Endothelial cell of umbilical vein (primary cell): ENCODE measurements around the gene KIF26B. TPM values are rescaled to one million over a fixed set of nuclear protein-coding genes. Genes with fewer than 3 reads are reported as not detected.

Experiments used
- BruUV-seq: library from RNA; stranded (reverse); fragments of 400-500 nt; replicated peaks from 2 replicates; lab custom pipeline; 2021; lab: Mats Ljungman, UMichigan
- CTCF ChIA-PET: fragments of 300-600, 350-600 bp; sonication (Branson Sonifier 250); formaldehyde crosslinking; loops from one replicate; lab custom pipeline; 2021; ENCODE audit warnings: antibody characterized with exemption, inconsistent platforms; lab: Charles Lee
- POLR2A ChIA-PET: fragments of 300-600, 350-600 bp; sonication (Branson Sonifier 250); formaldehyde crosslinking; loops from one replicate; lab custom pipeline; 2021; ENCODE audit warnings: antibody characterized with exemption, inconsistent platforms; lab: Charles Lee
- DNase-seq: peaks from one replicate; pipeline ENCODE4 v3.0.0-alpha.2; 2011; ENCODE audit warnings: low read depth, low spot score
- FAIRE-seq: peaks from 2 replicates; lab custom pipeline; 2011; peaks lifted over from hg19 to GRCh38; lab: Jason Lieb, UNC
- H2AFZ ChIP-seq: 2 replicates; pipeline ENCODE4 v1.6.0; 2012; ENCODE audit warnings: low read depth, low read length, control low read depth, inconsistent platforms
- H3K27ac ChIP-seq: 2 replicates; pipeline ENCODE4 v1.5.1; 2011; ENCODE audit warnings: low read depth, mild to moderate bottlenecking, control low read depth, low read length, moderate library complexity; ENCODE audit not compliant: insufficient read depth
- H3K27me3 ChIP-seq, 2 experiments: 2 replicates each; pipeline versions ENCODE4 v1.6.0 to v1.6.1; 2011; ENCODE audit warnings: low read length in 2 of 2, mixed read lengths in 1 of 2; ENCODE audit not compliant: control insufficient read depth in 2 of 2, insufficient read depth in 2 of 2
- H3K36me3 ChIP-seq, 2 experiments: 2 replicates in 1 of 2; 3 replicates in 1 of 2; pipeline ENCODE4 v1.5.1; 2011; ENCODE audit warnings: low read length in 2 of 2, mild to moderate bottlenecking in 1 of 2, moderate library complexity in 1 of 2; ENCODE audit not compliant: control insufficient read depth in 2 of 2, insufficient read depth in 2 of 2; ENCODE audit errors: extremely low read depth in 1 of 2
- H3K4me1 ChIP-seq: 3 replicates; pipeline ENCODE4 v1.5.1; 2011; ENCODE audit warnings: mild to moderate bottlenecking, low read length; ENCODE audit not compliant: control insufficient read depth, insufficient read depth; ENCODE audit errors: extremely low read depth
- H3K4me2 ChIP-seq: 2 replicates; pipeline ENCODE4 v1.6.1; 2011; ENCODE audit warnings: low read length, control low read depth, mixed read lengths; ENCODE audit not compliant: insufficient read depth
- H3K4me3 ChIP-seq, 3 experiments: fragments of 200-600 bp in 1 of 3; sonication (generic), shearing (Covaris generic) in 1 of 3; replicated peaks in 1 of 3; 2 replicates each; pipeline ENCODE4 v1.5.1; 2011 to 2016; ENCODE audit warnings: control low read depth in 3 of 3, low read length in 3 of 3, mild to moderate bottlenecking in 2 of 3, inconsistent platforms in 1 of 3, low read depth in 1 of 3, moderate library complexity in 1 of 3; ENCODE audit not compliant: insufficient read depth in 1 of 3
- H3K79me2 ChIP-seq: 2 replicates; pipeline ENCODE4 v1.6.0; 2012; ENCODE audit warnings: low read length, inconsistent platforms; ENCODE audit not compliant: control insufficient read depth, insufficient read depth
- H3K9ac ChIP-seq: replicated peaks from 2 replicates; pipeline ENCODE3; 2011; ENCODE audit warnings: low read length, control low read depth; ENCODE audit not compliant: insufficient read depth; ENCODE audit errors: extremely low read depth
- H3K9me1 ChIP-seq: replicated peaks from 3 replicates; pipeline ENCODE4 v1.6.0; 2011; ENCODE audit warnings: mild to moderate bottlenecking, low read length; ENCODE audit not compliant: control insufficient read depth, insufficient read depth; ENCODE audit errors: extremely low read depth
- H3K9me3 ChIP-seq: replicated peaks from 2 replicates; pipeline ENCODE4 v1.5.1; 2012; ENCODE audit warnings: low read length, inconsistent platforms; ENCODE audit not compliant: control insufficient read depth, insufficient read depth
- H4K20me1 ChIP-seq: replicated peaks from 2 replicates; pipeline ENCODE3; 2011; ENCODE audit warnings: mild to moderate bottlenecking, low read length; ENCODE audit not compliant: control insufficient read depth, insufficient read depth; ENCODE audit errors: extremely low read depth
- CTCF ChIP-seq, 2 donors: IDR thresholded peaks; 1 replicate in 1 of 2; 2 replicates in 1 of 2; pipeline ENCODE4 v1.5.1; 2011; ENCODE audit warnings: low read length in 2 of 2, mild to moderate bottlenecking in 2 of 2, moderate library complexity in 2 of 2, control low read depth in 1 of 2, inconsistent platforms in 1 of 2, low read depth in 1 of 2; ENCODE audit not compliant: insufficient read depth in 1 of 2; ENCODE audit errors: extremely low read depth in 1 of 2
- EZH2 ChIP-seq: IDR thresholded peaks from 2 replicates; pipeline ENCODE4 v1.6.1; 2012; ENCODE audit warnings: borderline replicate concordance, low read depth, mild to moderate bottlenecking, moderate library complexity, low read length, inconsistent platforms; ENCODE audit not compliant: severe bottlenecking
- FOS ChIP-seq: IDR thresholded peaks from 2 replicates; pipeline ENCODE4 v1.6.1; 2011; ENCODE audit warnings: mild to moderate bottlenecking, low read length, moderate library complexity, borderline replicate concordance; ENCODE audit not compliant: insufficient read depth
- GATA2 ChIP-seq: IDR thresholded peaks from 2 replicates; pipeline ENCODE4 v1.7.0; 2011; ENCODE audit warnings: low read depth, mild to moderate bottlenecking, moderate library complexity, mixed read lengths, low read length; ENCODE audit not compliant: insufficient read length, insufficient read depth
- JUN ChIP-seq: IDR thresholded peaks from 2 replicates; pipeline ENCODE4 v1.6.1; 2011; ENCODE audit warnings: borderline replicate concordance, low read depth; ENCODE audit not compliant: insufficient read length, insufficient read depth
- MAX ChIP-seq: IDR thresholded peaks from 2 replicates; pipeline ENCODE4 v1.6.1; 2011; ENCODE audit not compliant: insufficient read depth, insufficient read length
- MYC ChIP-seq: IDR thresholded peaks from one replicate; pipeline ENCODE4 v1.6.1; 2011; ENCODE audit warnings: mild to moderate bottlenecking, low read depth, low read length
- POLR2A ChIP-seq: IDR thresholded peaks from 2 replicates; pipeline ENCODE4 v1.6.1; 2012; ENCODE audit warnings: low read depth, mild to moderate bottlenecking, control low read depth, low read length
- POLR2AphosphoS5 ChIP-seq: IDR thresholded peaks from 2 replicates; pipeline ENCODE4 v1.6.1; 2012; ENCODE audit warnings: low read depth, mild to moderate bottlenecking, control low read depth, low read length, moderate library complexity; ENCODE audit not compliant: insufficient read depth
- dilution Hi-C: fragments of 300-500 bp; cut with MboI; formaldehyde crosslinking; loops from one replicate; pipeline ENCODE4 v1.15.0; 2019; ENCODE audit warnings: low sequenced_read_pairs; ENCODE audit not compliant: extremely low pct_ligation_motif_present
- intact Hi-C: fragments of 100-400 bp; cut with micrococcal nuclease; formaldehyde crosslinking; loops from one replicate; pipeline ENCODE4 v1.10.0; 2022
- polyA plus RNA-seq, 4 experiments: library from polyadenylated mRNA; depleted of rRNA in 3 of 4; stranded (reverse) in 3 of 4; unstranded in 1 of 4; fragments of >200 nt; gene quantifications; 2 replicates each; pipeline versions ENCODE4 v1.2.1 to v1.2.3, GENCODE V29; 2011 to 2012; ENCODE audit warnings: missing spikeins in 1 of 4
- total RNA-seq: library from RNA; stranded (reverse); gene quantifications from 2 replicates; pipeline ENCODE4 v1.2.3, GENCODE V29; 2021

Gene KIF26B
- total and polyA plus RNA-seq, 2 donors (not counting 3 experiments of a cell fraction or from before 2014, with no cell fraction given), result 0.04 to 0.49 TPM

GRCh38 chr1:245327360-245327759, 172.6 kb downstream of the KIF26B start:
- DNase-seq (no peak), FAIRE-seq (no peak)
- Histone ChIP-seq H3K36me3 (no peaks in the 10 kb centered on the region), H3K4me1 (no peaks in the 10 kb centered on the region), H3K27ac (no peak overlapping the region), H3K79me2 (no peaks in the 10 kb centered on the region), H3K4me2 (no peak overlapping the region), H3K9me3 (no peaks in the 10 kb centered on the region), H3K27me3 (no peaks in the 10 kb centered on the region), H3K9me1 (no peaks in the 10 kb centered on the region), H3K4me3 (no peak overlapping the region), H4K20me1 (no peaks in the 10 kb centered on the region), H3K9ac (no peak overlapping the region), H2AFZ (no peak overlapping the region)
- BruUV-seq, result no TSS peak
- intact Hi-C loops, result no loop called here
- POLR2A ChIA-PET, result no interaction called here
- dilution Hi-C loops, result no loop called here
- CTCF ChIA-PET, result no interaction called here
- no peak for TF ChIP-seq FOS
- TF ChIP-seq EZH2, result no peak
- TF ChIP-seq POLR2AphosphoS5, result no peak
- no peak for TF ChIP-seq GATA2
- TF ChIP-seq POLR2A, result no peak
- no peak for TF ChIP-seq CTCF (IDR thresholded peaks at IDR 0.05; ENCODE audit: extremely low read depth in 1 of 2, insufficient read depth in 1 of 2, low read depth in 1 of 2, low read length in 2 of 2)
- no peak for TF ChIP-seq JUN
- no peak for TF ChIP-seq MYC
- TF ChIP-seq MAX, result no peak
